Measurements from ENCODE around the gene RAB37.

GRCh38 chr17:74776990-74777389 is 39.9 kb downstream of the RAB37 start:
- no peak for TF ChIP-seq CTCF (IDR thresholded peaks at IDR 0.05)
- TF ChIP-seq POLR2A (IDR thresholded peaks at IDR 0.05), result no peak

Measured in lower leg skin (tissue), 3 donors.